HepG2 (cell line): Measurements from ENCODE around the gene RGSL1. TPM values are rescaled to one million over a fixed set of nuclear protein-coding genes. Genes with fewer than 3 reads are reported as not detected.
A peak's percentile ranks its signal among the peaks of the same experiment; 100 is the strongest.

ENCODE experiments used
- ATAC-seq: fragments of 200-7000 bp; cut with Tn5 transposase; 3 replicates; pipeline ENCODE4 v1.9.1; 2020; ENCODE audit warnings: mild to moderate bottlenecking, moderate library complexity
- Bru-seq: library from RNA; stranded (reverse); fragments of 400-500 nt; gene quantifications from one replicate; lab custom pipeline; 2021; lab: Mats Ljungman, UMichigan
- BruChase-seq, 2 experiments: library from RNA; stranded (reverse); fragments of 400-500 nt; gene quantifications; one replicate each; lab custom pipeline; 2021; lab: Mats Ljungman, UMichigan
- BruUV-seq: library from RNA; stranded (reverse); fragments of 400-500 nt; replicated peaks from 2 replicates; lab custom pipeline; 2021; lab: Mats Ljungman, UMichigan
- CTCF ChIA-PET: fragments of 300-600 bp; formaldehyde crosslinking; extraction: SDS; loops from one replicate; lab custom pipeline; 2021; ENCODE audit warnings: low total read pairs, inconsistent platforms, low intra/inter-chr PET ratio; lab: Yijun Ruan, JAX
- POLR2A ChIA-PET: fragments of 350-600 bp; sonication (Branson Sonifier 250); formaldehyde crosslinking; loops from one replicate; lab custom pipeline; 2020; ENCODE audit warnings: antibody characterized with exemption, inconsistent platforms; lab: Yijun Ruan, JAX
- DNase-seq: peaks from one replicate; pipeline ENCODE4 v3.0.0-alpha.2; 2015; ENCODE audit warnings: low spot score
- FAIRE-seq: peaks from 3 replicates; lab custom pipeline; 2011; peaks lifted over from hg19 to GRCh38; lab: Jason Lieb, UNC
- H2AFZ ChIP-seq: one replicate; pipeline ENCODE4 v1.6.1; 2011; ENCODE audit warnings: low read length, inconsistent platforms
- H3K27ac ChIP-seq: fragments of 300-600 bp; 3 replicates; pipeline ENCODE4 v1.8.0; 2011; ENCODE audit warnings: mixed run types, mild to moderate bottlenecking, mixed read lengths, low read length, inconsistent platforms; ENCODE audit not compliant: insufficient read depth; ENCODE audit errors: extremely low read length
- H3K27me3 ChIP-seq, 2 experiments: fragments of 200-600 bp in 1 of 2; 2 replicates in 1 of 2; 3 replicates in 1 of 2; pipeline versions ENCODE4 v1.6.0 to v1.8.0; 2011; ENCODE audit warnings: low read length in 2 of 2, mild to moderate bottlenecking in 2 of 2, moderate library complexity in 2 of 2, inconsistent platforms in 1 of 2; ENCODE audit not compliant: insufficient read depth in 2 of 2, control insufficient read depth in 1 of 2
- H3K36me3 ChIP-seq, 2 experiments: fragments of 200-600 bp in 1 of 2; replicated peaks in 1 of 2; 2 replicates in 1 of 2; 3 replicates in 1 of 2; pipeline versions ENCODE4 v1.5.1 to v1.8.0; 2011; ENCODE audit warnings: low read length in 2 of 2, inconsistent platforms in 1 of 2; ENCODE audit not compliant: insufficient read depth in 2 of 2, control insufficient read depth in 1 of 2
- H3K4me1 ChIP-seq: 2 replicates; pipeline ENCODE4 v1.5.1; 2012; ENCODE audit warnings: low read length, inconsistent platforms; ENCODE audit not compliant: insufficient read depth
- H3K4me2 ChIP-seq: 2 replicates; pipeline ENCODE4 v1.6.0; 2011; ENCODE audit warnings: low read depth, low read length, inconsistent platforms
- H3K4me3 ChIP-seq, 3 experiments: fragments of 200-600 bp in 1 of 3; sonication (generic), shearing (Covaris generic) in 1 of 3; replicated peaks in 1 of 3; 2 replicates each; pipeline ENCODE4 v1.5.1; 2011 to 2016; ENCODE audit warnings: low read length in 3 of 3, inconsistent platforms in 2 of 3, low read depth in 2 of 3, mild to moderate bottlenecking in 2 of 3, control low read depth in 1 of 3, mixed read lengths in 1 of 3; ENCODE audit not compliant: insufficient read depth in 1 of 3
- H3K79me2 ChIP-seq: one replicate; pipeline ENCODE4 v1.6.1; 2011; ENCODE audit warnings: low read length, inconsistent platforms; ENCODE audit not compliant: insufficient read depth
- H3K9ac ChIP-seq: 2 replicates; pipeline ENCODE4 v1.6.0; 2011; ENCODE audit warnings: mild to moderate bottlenecking, low read depth, low read length, inconsistent platforms; ENCODE audit not compliant: insufficient read depth
- H3K9me3 ChIP-seq: 2 replicates; pipeline ENCODE4 v1.5.1; 2012; ENCODE audit warnings: mild to moderate bottlenecking, low read length
- H4K20me1 ChIP-seq: 2 replicates; pipeline ENCODE4 v1.6.0; 2011; ENCODE audit warnings: inconsistent platforms, mild to moderate bottlenecking, low read length, moderate library complexity; ENCODE audit not compliant: insufficient read depth
- CBX2 ChIP-seq, 2 experiments: fragments of 200-600 bp in 1 of 2; sonication (generic); formaldehyde crosslinking in 1 of 2; IDR thresholded peaks; 2 replicates each; pipeline versions ENCODE4 v1.7.0 to v1.8.1; 2018 to 2022; ENCODE audit warnings: low read depth in 2 of 2, low read length in 1 of 2, mild to moderate bottlenecking in 1 of 2, missing genetic modification reagents in 1 of 2
- ISL2 ChIP-seq: sonication (generic); formaldehyde crosslinking; IDR thresholded peaks from 2 replicates; pipeline ENCODE4 v1.5.0; 2020; ENCODE audit warnings: missing genetic modification reagents
- JARID2 ChIP-seq: sonication (generic); formaldehyde crosslinking; IDR thresholded peaks from 2 replicates; pipeline ENCODE4 v1.8.1; 2023; ENCODE audit warnings: missing genetic modification reagents, inconsistent platforms; ENCODE audit not compliant: insufficient replicate concordance
- MIER2 ChIP-seq: IDR thresholded peaks from 2 replicates; pipeline ENCODE4 v1.6.1; 2016; ENCODE audit warnings: missing biosample characterization, missing genetic modification reagents
- ZBTB34 ChIP-seq: sonication (generic); formaldehyde crosslinking; IDR thresholded peaks from 2 replicates; pipeline ENCODE4 v1.8.0; 2022; ENCODE audit warnings: mild to moderate bottlenecking, missing genetic modification reagents
- ZNF292 ChIP-seq: sonication (generic); formaldehyde crosslinking; IDR thresholded peaks from 2 replicates; pipeline ENCODE4 v1.8.1; 2022; ENCODE audit warnings: mild to moderate bottlenecking, low read depth, missing genetic modification reagents, borderline replicate concordance
- in situ Hi-C: cut with HindIII; loops from 2 replicates; pipeline ENCODE4 v1.10.0; 2017; ENCODE audit warnings: low pct_unique_long_range_greater_than_20kb; ENCODE audit not compliant: extremely low pct_ligation_motif_present
- intact Hi-C: fragments of 100-400 bp; cut with micrococcal nuclease; formaldehyde crosslinking; loops from one replicate; pipeline ENCODE4 v1.10.0; 2022; ENCODE audit not compliant: unreplicated experiment
- long read RNA-seq, 2 experiments: library from RNA in 1 of 2; library from polyadenylated mRNA in 1 of 2; stranded (forward) in 1 of 2; unstranded in 1 of 2; transcript quantifications; one replicate each; pipeline ENCODE4 v2.0.0, GENCODE V29; 2019 to 2022
- polyA minus RNA-seq, 3 experiments: library from RNA; depleted of rRNA, polyadenylated mRNA; stranded (reverse); fragments of >200 nt; gene quantifications; 2 replicates each; pipeline ENCODE4 v1.2.3, GENCODE V29; 2011; ENCODE audit warnings: low replicate concordance in 1 of 3
- polyA plus RNA-seq, 8 experiments: library from polyadenylated mRNA; depleted of rRNA in 3 of 8; stranded (reverse) in 7 of 8; unstranded in 1 of 8; fragments of >200 nt; fragmentation: Illumina TruSeq in 4 of 8; extraction: Trizol in 4 of 8; gene quantifications; 2 replicates each; pipeline versions ENCODE4 v1.2.1 to v1.2.3, GENCODE V29; 2011 to 2016; ENCODE audit warnings: low read depth in 4 of 8, missing spikeins in 1 of 8, mixed read lengths in 1 of 8; ENCODE audit not compliant: insufficient read depth in 1 of 8
- total RNA-seq, 5 experiments: library from RNA; depleted of rRNA; stranded (reverse); fragments of >200 nt; fragmentation: Illumina TruSeq; extraction: Trizol; gene quantifications; 2 replicates each; pipeline ENCODE4 v1.2.3, GENCODE V29; 2016; ENCODE audit warnings: low read depth in 1 of 5
- TF ChIP-seq, protein P1 (sequence below): sonication (generic); formaldehyde crosslinking; IDR thresholded peaks from 2 replicates; pipeline ENCODE4 v1.5.0; 2020; ENCODE audit warnings: missing genetic modification reagents
- TF ChIP-seq, protein P2 (sequence below): sonication (generic); formaldehyde crosslinking; IDR thresholded peaks from 2 replicates; pipeline ENCODE4 v1.4.0; 2020; ENCODE audit warnings: missing genetic modification reagents, mild to moderate bottlenecking, borderline replicate concordance
- TF ChIP-seq, protein P3 (sequence below): sonication (generic); formaldehyde crosslinking; IDR thresholded peaks from 2 replicates; pipeline ENCODE4 v1.5.1; 2020; ENCODE audit warnings: missing genetic modification reagents, mild to moderate bottlenecking, borderline replicate concordance

RGSL1 gene
- not detected in 2 replicates for total RNA-seq (2016; rRNA removed; fragmentation: Illumina TruSeq; extraction: Trizol)
- total RNA-seq (2016; cell fraction: cytosol; rRNA removed; fragmentation: Illumina TruSeq; extraction: Trizol; ENCODE audit: low read depth): not detected in 2 replicates
- not detected in 2 replicates for total RNA-seq (2016; cell fraction: insoluble cytoplasmic fraction; rRNA removed; fragmentation: Illumina TruSeq; extraction: Trizol)
- total RNA-seq (2016; cell fraction: membrane; rRNA removed; fragmentation: Illumina TruSeq; extraction: Trizol): not detected in 2 replicates
- total RNA-seq (2016; cell fraction: nucleus; rRNA removed; fragmentation: Illumina TruSeq; extraction: Trizol): not detected in 2 replicates
- not detected in 2 replicates for polyA plus RNA-seq (2011; rRNA removed)
- polyA plus RNA-seq (2011; cell fraction: cytosol; rRNA removed): 0.03 TPM in 1 of 2 replicates, not detected in the other
- polyA plus RNA-seq (2011; cell fraction: nucleus; rRNA removed): not detected in 2 replicates
- not detected in 2 replicates for polyA plus RNA-seq (2012)
- polyA plus RNA-seq (2016; cell fraction: cytosol; fragmentation: Illumina TruSeq; extraction: Trizol; ENCODE audit: low read depth): not detected in 2 replicates
- not detected in 2 replicates for polyA plus RNA-seq (2016; cell fraction: insoluble cytoplasmic fraction; fragmentation: Illumina TruSeq; extraction: Trizol; ENCODE audit: low read depth)
- not detected in 2 replicates for polyA plus RNA-seq (2016; cell fraction: membrane; fragmentation: Illumina TruSeq; extraction: Trizol; ENCODE audit: low read depth)
- polyA plus RNA-seq (2016; cell fraction: nucleus; fragmentation: Illumina TruSeq; extraction: Trizol; ENCODE audit: insufficient read depth, low read depth): not detected in 2 replicates
- polyA minus RNA-seq (2011; rRNA and poly(A)+ RNA removed; ENCODE audit: low replicate concordance): not detected in 2 replicates
- not detected in 2 replicates for polyA minus RNA-seq (2011; cell fraction: cytosol; rRNA and poly(A)+ RNA removed)
- not detected in 2 replicates for polyA minus RNA-seq (2011; cell fraction: nucleus; rRNA and poly(A)+ RNA removed)
- Bru-seq, nascent RNA: percentile 1 among the genes with signal in this experiment
- percentile 1 among the genes with signal in this experiment for BruChase-seq, experiment 1, labeled RNA remaining after a 6-hour chase
- percentile 1 among the genes with signal in this experiment for BruChase-seq, experiment 2, labeled RNA remaining after a 2-hour chase
- long read RNA-seq, experiment 1: 0 reads
- long read RNA-seq, experiment 2: 0 reads

DNA sequence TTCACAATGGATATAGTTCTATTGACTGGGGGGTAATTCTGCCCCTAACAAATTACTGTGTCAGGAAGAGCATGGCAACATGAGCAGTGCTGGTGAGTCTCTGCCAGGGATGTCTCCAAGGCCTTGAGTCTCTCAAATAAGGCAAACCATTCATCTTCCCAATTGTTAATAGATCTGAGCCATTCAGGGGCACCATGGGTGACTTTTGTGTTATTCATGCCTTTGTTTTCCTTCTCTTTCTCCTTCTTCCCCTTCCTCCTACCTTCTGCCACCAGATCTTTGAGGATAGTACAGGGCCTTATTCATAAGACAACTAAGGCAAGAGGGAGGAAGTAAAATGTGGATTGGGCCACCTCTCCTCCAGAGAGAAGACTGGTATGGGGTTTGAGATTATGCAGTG lies at the start of gene RGSL1:
Gene RGSL1 (plus strand): TSS at position 60 of the 400 bp plus-strand sequence. CDS start 20 bp downstream, at position 80.
- FAIRE-seq (no peak), DNase-seq (no peak), ATAC-seq (no peak)
- H3K4me1 ChIP-seq: no peaks in the 10 kb centered on the region
- H3K4me3 ChIP-seq: no peak within 1 kb of the TSS
- no peak within 1 kb of the TSS for H3K4me2 ChIP-seq
- CTCF ChIA-PET: no interaction called here
- H2AFZ ChIP-seq: no peak within 1 kb of the TSS
- no peak for TF ChIP-seq ZNF292 (CRISPR knock-in tag)
- no peak for TF ChIP-seq MIER2
- TF ChIP-seq, protein P1, sequence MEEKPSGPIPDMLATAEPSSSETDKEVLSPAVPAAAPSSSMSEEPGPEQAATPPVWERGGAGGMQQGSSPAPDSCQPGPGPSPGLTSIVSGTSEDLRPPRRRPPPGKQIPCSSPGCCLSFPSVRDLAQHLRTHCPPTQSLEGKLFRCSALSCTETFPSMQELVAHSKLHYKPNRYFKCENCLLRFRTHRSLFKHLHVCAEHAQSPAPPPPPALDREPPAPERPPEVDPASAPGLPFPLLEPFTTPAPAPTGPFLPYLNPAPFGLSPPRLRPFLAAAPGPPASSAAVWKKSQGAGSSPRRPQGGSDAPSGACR: no peak
- no peak for TF ChIP-seq ISL2
- TF ChIP-seq ZBTB34 (CRISPR knock-in tag): no peak
- TF ChIP-seq JARID2 (CRISPR knock-in tag): no peak
- TF ChIP-seq, protein P2, sequence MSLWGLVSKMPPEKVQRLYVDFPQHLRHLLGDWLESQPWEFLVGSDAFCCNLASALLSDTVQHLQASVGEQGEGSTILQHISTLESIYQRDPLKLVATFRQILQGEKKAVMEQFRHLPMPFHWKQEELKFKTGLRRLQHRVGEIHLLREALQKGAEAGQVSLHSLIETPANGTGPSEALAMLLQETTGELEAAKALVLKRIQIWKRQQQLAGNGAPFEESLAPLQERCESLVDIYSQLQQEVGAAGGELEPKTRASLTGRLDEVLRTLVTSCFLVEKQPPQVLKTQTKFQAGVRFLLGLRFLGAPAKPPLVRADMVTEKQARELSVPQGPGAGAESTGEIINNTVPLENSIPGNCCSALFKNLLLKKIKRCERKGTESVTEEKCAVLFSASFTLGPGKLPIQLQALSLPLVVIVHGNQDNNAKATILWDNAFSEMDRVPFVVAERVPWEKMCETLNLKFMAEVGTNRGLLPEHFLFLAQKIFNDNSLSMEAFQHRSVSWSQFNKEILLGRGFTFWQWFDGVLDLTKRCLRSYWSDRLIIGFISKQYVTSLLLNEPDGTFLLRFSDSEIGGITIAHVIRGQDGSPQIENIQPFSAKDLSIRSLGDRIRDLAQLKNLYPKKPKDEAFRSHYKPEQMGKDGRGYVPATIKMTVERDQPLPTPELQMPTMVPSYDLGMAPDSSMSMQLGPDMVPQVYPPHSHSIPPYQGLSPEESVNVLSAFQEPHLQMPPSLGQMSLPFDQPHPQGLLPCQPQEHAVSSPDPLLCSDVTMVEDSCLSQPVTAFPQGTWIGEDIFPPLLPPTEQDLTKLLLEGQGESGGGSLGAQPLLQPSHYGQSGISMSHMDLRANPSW (CRISPR knock-in tag): no peak
- TF ChIP-seq, protein P3, sequence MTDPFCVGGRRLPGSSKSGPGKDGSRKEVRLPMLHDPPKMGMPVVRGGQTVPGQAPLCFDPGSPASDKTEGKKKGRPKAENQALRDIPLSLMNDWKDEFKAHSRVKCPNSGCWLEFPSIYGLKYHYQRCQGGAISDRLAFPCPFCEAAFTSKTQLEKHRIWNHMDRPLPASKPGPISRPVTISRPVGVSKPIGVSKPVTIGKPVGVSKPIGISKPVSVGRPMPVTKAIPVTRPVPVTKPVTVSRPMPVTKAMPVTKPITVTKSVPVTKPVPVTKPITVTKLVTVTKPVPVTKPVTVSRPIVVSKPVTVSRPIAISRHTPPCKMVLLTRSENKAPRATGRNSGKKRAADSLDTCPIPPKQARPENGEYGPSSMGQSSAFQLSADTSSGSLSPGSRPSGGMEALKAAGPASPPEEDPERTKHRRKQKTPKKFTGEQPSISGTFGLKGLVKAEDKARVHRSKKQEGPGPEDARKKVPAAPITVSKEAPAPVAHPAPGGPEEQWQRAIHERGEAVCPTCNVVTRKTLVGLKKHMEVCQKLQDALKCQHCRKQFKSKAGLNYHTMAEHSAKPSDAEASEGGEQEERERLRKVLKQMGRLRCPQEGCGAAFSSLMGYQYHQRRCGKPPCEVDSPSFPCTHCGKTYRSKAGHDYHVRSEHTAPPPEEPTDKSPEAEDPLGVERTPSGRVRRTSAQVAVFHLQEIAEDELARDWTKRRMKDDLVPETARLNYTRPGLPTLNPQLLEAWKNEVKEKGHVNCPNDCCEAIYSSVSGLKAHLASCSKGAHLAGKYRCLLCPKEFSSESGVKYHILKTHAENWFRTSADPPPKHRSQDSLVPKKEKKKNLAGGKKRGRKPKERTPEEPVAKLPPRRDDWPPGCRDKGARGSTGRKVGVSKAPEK: no peak
- no peak for TF ChIP-seq CBX2 (IDR thresholded peaks at IDR 0.05; ENCODE audit: low read depth, low read length)
- TF ChIP-seq CBX2 (CRISPR knock-in tag; IDR thresholded peaks at IDR 0.05; ENCODE audit: low read depth): no peak
- intact Hi-C loops (no loop called here), in situ Hi-C loops (no loop called here)
- POLR2A ChIA-PET: no interaction called here
- H3K27me3 ChIP-seq: no peaks in the 10 kb centered on the region; a peak in 1 of 5 replicates
- no peaks in the 10 kb centered on the region for H4K20me1 ChIP-seq
- H3K79me2 ChIP-seq: no peaks in the 10 kb centered on the region
- H3K9ac ChIP-seq: no peak within 1 kb of the TSS
- no peaks in the 10 kb centered on the region for H3K9me3 ChIP-seq
- H3K27ac ChIP-seq: no peak within 1 kb of the TSS
- no peaks in the 10 kb centered on the region for H3K36me3 ChIP-seq
- BruUV-seq: no TSS peak
